IMR-90 (cell line): ENCODE data around the gene PATJ. TPM values are rescaled to one million over a fixed set of nuclear protein-coding genes. Genes with fewer than 3 reads are reported as not detected.

Source experiments
- ATAC-seq: fragments of 200-7000 bp; cut with Tn5 transposase; 2 replicates; pipeline ENCODE4 v1.9.1; 2020; ENCODE audit warnings: low read depth, mild to moderate bottlenecking, moderate library complexity
- BruUV-seq: library from RNA; stranded (reverse); fragments of 400-500 nt; replicated peaks from 2 replicates; lab custom pipeline; 2021; lab: Mats Ljungman, UMichigan
- CTCF ChIA-PET: fragments of 300-600 bp; formaldehyde crosslinking; extraction: SDS; loops from one replicate; lab custom pipeline; 2021; ENCODE audit warnings: antibody characterized with exemption; lab: Yijun Ruan, JAX
- POLR2A ChIA-PET: fragments of 300-600 bp; sonication (Branson Sonifier 250); formaldehyde crosslinking; loops from one replicate; lab custom pipeline; 2022; ENCODE audit warnings: antibody characterized with exemption; ENCODE audit not compliant: unreplicated experiment; lab: Charles Lee
- DNase-seq: peaks from one replicate; pipeline ENCODE4 v3.0.0; 2013
- H2AFZ ChIP-seq: replicated peaks from 2 replicates; pipeline ENCODE3; 2013; ENCODE audit warnings: low read length, mild to moderate bottlenecking; ENCODE audit not compliant: poor library complexity
- H2AK5ac ChIP-seq: 2 replicates; pipeline ENCODE4 v1.6.1; 2013; ENCODE audit warnings: low read depth, low read length, inconsistent platforms
- H2AK9ac ChIP-seq: replicated peaks from 2 replicates; pipeline ENCODE3; 2013; ENCODE audit warnings: mild to moderate bottlenecking, low read depth, low read length, moderate library complexity; ENCODE audit not compliant: poor library complexity
- H2BK120ac ChIP-seq: 2 replicates; pipeline ENCODE4 v1.6.1; 2013; ENCODE audit warnings: low read depth, low read length, inconsistent platforms
- H2BK15ac ChIP-seq: 3 replicates; pipeline ENCODE4 v1.6.1; 2013; ENCODE audit warnings: low read depth, low read length, inconsistent platforms
- H2BK20ac ChIP-seq: 2 replicates; pipeline ENCODE4 v1.6.1; 2013; ENCODE audit warnings: low read depth, mild to moderate bottlenecking, inconsistent platforms, low read length, moderate library complexity
- H2BK5ac ChIP-seq: 2 replicates; pipeline ENCODE4 v1.6.1; 2013; ENCODE audit warnings: mild to moderate bottlenecking, low read depth, low read length, inconsistent platforms; ENCODE audit not compliant: poor library complexity, severe bottlenecking
- H3K14ac ChIP-seq: replicated peaks from 2 replicates; pipeline ENCODE4 v1.6.1; 2013; ENCODE audit warnings: low read depth, low read length, inconsistent platforms
- H3K18ac ChIP-seq: 2 replicates; pipeline ENCODE4 v1.6.1; 2013; ENCODE audit warnings: low read depth, low read length, control low read depth
- H3K23ac ChIP-seq: 2 replicates; pipeline ENCODE4 v1.6.1; 2013; ENCODE audit warnings: low read depth, low read length, inconsistent platforms
- H3K27ac ChIP-seq: 2 replicates; pipeline ENCODE4 v1.5.1; 2013; ENCODE audit warnings: mild to moderate bottlenecking, control low read depth, low read length; ENCODE audit not compliant: insufficient read depth
- H3K27me3 ChIP-seq: 2 replicates; pipeline ENCODE4 v1.6.1; 2013; ENCODE audit warnings: low read length; ENCODE audit not compliant: control insufficient read depth, insufficient read depth
- H3K36me3 ChIP-seq: 2 replicates; pipeline ENCODE4 v1.6.1; 2013; ENCODE audit warnings: low read length, mixed read lengths; ENCODE audit not compliant: control insufficient read depth, insufficient read depth
- H3K4ac ChIP-seq: 2 replicates; pipeline ENCODE4 v1.6.1; 2013; ENCODE audit warnings: low read depth, low read length, inconsistent platforms
- H3K4me1 ChIP-seq: 2 replicates; pipeline ENCODE4 v1.6.1; 2013; ENCODE audit warnings: low read length, mixed read lengths; ENCODE audit not compliant: control insufficient read depth, insufficient read depth
- H3K4me2 ChIP-seq: 2 replicates; pipeline ENCODE4 v1.6.1; 2013; ENCODE audit warnings: low read depth, mild to moderate bottlenecking, control low read depth, low read length, moderate library complexity
- H3K4me3 ChIP-seq: 2 replicates; pipeline ENCODE4 v1.5.1; 2013; ENCODE audit warnings: low read depth, mild to moderate bottlenecking, control low read depth, low read length, moderate library complexity; ENCODE audit not compliant: insufficient read depth
- H3K56ac ChIP-seq: 2 replicates; pipeline ENCODE4 v1.6.1; 2013; ENCODE audit warnings: low read length, inconsistent platforms; ENCODE audit not compliant: insufficient read depth; ENCODE audit errors: extremely low read depth
- H3K79me1 ChIP-seq, 2 experiments: 2 replicates each; pipeline ENCODE4 v1.6.1; 2013; ENCODE audit warnings: low read length in 2 of 2, inconsistent platforms in 1 of 2, low read depth in 1 of 2
- H3K9ac ChIP-seq: 2 replicates; pipeline ENCODE4 v1.6.1; 2013; ENCODE audit warnings: low read depth, low read length, control low read depth
- H3K9me1 ChIP-seq: 2 replicates; pipeline ENCODE4 v1.6.1; 2013; ENCODE audit warnings: low read length, inconsistent platforms; ENCODE audit not compliant: insufficient read depth
- H3K9me3 ChIP-seq: 2 replicates; pipeline ENCODE4 v1.6.1; 2013; ENCODE audit warnings: low read length; ENCODE audit not compliant: control insufficient read depth, insufficient read depth
- H4K20me1 ChIP-seq: 2 replicates; pipeline ENCODE4 v1.6.1; 2013; ENCODE audit warnings: low read length, inconsistent platforms; ENCODE audit not compliant: insufficient read depth
- H4K5ac ChIP-seq: 2 replicates; pipeline ENCODE4 v1.6.1; 2013; ENCODE audit warnings: mild to moderate bottlenecking, low read depth, low read length, control low read depth
- H4K8ac ChIP-seq, 2 experiments: 2 replicates each; pipeline ENCODE4 v1.6.1; 2013; ENCODE audit warnings: low read depth in 2 of 2, low read length in 2 of 2, control low read depth in 1 of 2, inconsistent platforms in 1 of 2
- H4K91ac ChIP-seq: 2 replicates; pipeline ENCODE4 v1.6.1; 2013; ENCODE audit warnings: low read depth, low read length, inconsistent platforms; ENCODE audit not compliant: insufficient read depth
- BHLHE40 ChIP-seq: fragments of 150-350 bp; IDR thresholded peaks from 2 replicates; pipeline ENCODE4 v1.6.1; 2016; ENCODE audit warnings: mild to moderate bottlenecking, low read depth, low read length
- CEBPB ChIP-seq: IDR thresholded peaks from 2 replicates; pipeline ENCODE4 v1.6.1; 2012; ENCODE audit warnings: low read depth, low read length, improper control_type of control experiment
- CHD1 ChIP-seq: IDR thresholded peaks from 2 replicates; pipeline ENCODE4 v1.6.1; 2012; ENCODE audit warnings: low read depth, low read length, improper control_type of control experiment
- FOS ChIP-seq: fragments of 150-350 bp; IDR thresholded peaks from 2 replicates; pipeline ENCODE4 v1.6.1; 2016; ENCODE audit warnings: low read depth, low read length
- MAFK ChIP-seq: IDR thresholded peaks from 2 replicates; pipeline ENCODE4 v1.6.1; 2012; ENCODE audit warnings: low read depth, low read length, improper control_type of control experiment
- MAZ ChIP-seq: IDR thresholded peaks from 2 replicates; pipeline ENCODE4 v1.6.1; 2012; ENCODE audit warnings: low read depth, mild to moderate bottlenecking, low read length, improper control_type of control experiment, moderate library complexity, borderline replicate concordance
- MXI1 ChIP-seq: IDR thresholded peaks from 2 replicates; pipeline ENCODE4 v1.6.1; 2012; ENCODE audit warnings: low read depth, mild to moderate bottlenecking, low read length, moderate library complexity, borderline replicate concordance
- NFE2L2 ChIP-seq: fragments of 150-350 bp; IDR thresholded peaks from 2 replicates; pipeline ENCODE4 v1.6.1; 2016; ENCODE audit warnings: low read depth, mild to moderate bottlenecking, low read length
- POLR2A ChIP-seq: IDR thresholded peaks from 2 replicates; pipeline ENCODE4 v1.6.1; 2012; ENCODE audit warnings: mild to moderate bottlenecking, low read depth, low read length
- RAD21 ChIP-seq: IDR thresholded peaks from 2 replicates; pipeline ENCODE4 v1.6.1; 2012; ENCODE audit warnings: low read length, improper control_type of control experiment
- RCOR1 ChIP-seq: IDR thresholded peaks from 2 replicates; pipeline ENCODE4 v1.6.1; 2012; ENCODE audit warnings: mild to moderate bottlenecking, low read length, improper control_type of control experiment; ENCODE audit not compliant: insufficient replicate concordance
- RFX5 ChIP-seq: IDR thresholded peaks from 2 replicates; pipeline ENCODE4 v1.8.0; 2012; ENCODE audit warnings: low read depth, mild to moderate bottlenecking, low read length, moderate library complexity
- SMC3 ChIP-seq: fragments of 150-350 bp; IDR thresholded peaks from 2 replicates; pipeline ENCODE4 v1.6.1; 2016; ENCODE audit warnings: low read depth, mild to moderate bottlenecking, antibody characterized with exemption, low read length, moderate library complexity
- WGBS, 2 experiments: methylation state at CpG; one replicate each; pipeline versions ENCODE4 v1.1.5 to v1.1.7; 2013; ENCODE audit warnings: missing lambda C conversion rate in 2 of 2; ENCODE audit not compliant: insufficient read length in 1 of 2; ENCODE audit errors: extremely low coverage in 2 of 2; 5-methylcytosine and 5-hydroxymethylcytosine counted together
- dilution Hi-C: fragments of 300-500 bp; cut with HindIII; formaldehyde crosslinking; loops from one replicate; pipeline ENCODE4 v1.14.3; 2018; ENCODE audit warnings: low sequenced_read_pairs; ENCODE audit not compliant: unreplicated experiment
- in situ Hi-C: fragments of 300-500 bp; cut with MboI; formaldehyde crosslinking; loops from 3 replicates; pipeline ENCODE4 v1.14.3; 2019; ENCODE audit warnings: low sequenced_read_pairs, inconsistent platforms, mixed read lengths
- intact Hi-C: fragments of 100-400 bp; cut with micrococcal nuclease; formaldehyde crosslinking; loops from 2 replicates; pipeline ENCODE4 v1.10.0; 2022
- polyA plus RNA-seq, 3 experiments: library from polyadenylated mRNA; depleted of rRNA; stranded (reverse); fragments of >200 nt; gene quantifications; 2 replicates each; pipeline ENCODE4 v1.2.3, GENCODE V29; 2012; ENCODE audit warnings: low replicate concordance in 1 of 3
- total RNA-seq: library from RNA; depleted of rRNA; stranded (reverse); fragments of >200 nt; gene quantifications from 2 replicates; pipeline ENCODE4 v1.2.3, GENCODE V29; 2012
- TF ChIP-seq, protein P1 (sequence below): conservative IDR thresholded peaks from 2 replicates; pipeline ENCODE4 v1.5.1; 2012; ENCODE audit warnings: mild to moderate bottlenecking, low read depth, low read length, improper control_type of control experiment
- TF ChIP-seq, protein P2 (sequence below): fragments of 150-350 bp; IDR thresholded peaks from 2 replicates; pipeline ENCODE4 v1.6.1; 2016; ENCODE audit warnings: low read depth, mild to moderate bottlenecking, low read length, moderate library complexity, borderline replicate concordance
- TF ChIP-seq, protein P3 (sequence below): fragments of 150-350 bp; IDR thresholded peaks from 2 replicates; pipeline ENCODE4 v1.6.1; 2017; ENCODE audit warnings: mild to moderate bottlenecking, antibody characterized with exemption, low read length, low read depth

Gene PATJ
- total and polyA plus RNA-seq, 2 of the 4 experiments (the other 2 are of a cell fraction), result 2.0 to 3.4 TPM

GRCh38 chr1:62180639-62181038 is 438.4 kb downstream of the PATJ start:
- Histone ChIP-seq H3K9me1 (no peaks in the 10 kb centered on the region), H3K9me3 (no peaks in the 10 kb centered on the region), H2BK20ac (no peak overlapping the region), H3K27ac (no peak overlapping the region), H2BK5ac (no peak overlapping the region), H4K91ac (no peak overlapping the region), H3K27me3 (no peaks in the 10 kb centered on the region; the same call in 1 of the 2 replicates), H4K8ac (no peak overlapping the region), H4K20me1 (no peaks in the 10 kb centered on the region), H3K36me3 (no peaks in the 10 kb centered on the region), H3K4me1 (no peaks in the 10 kb centered on the region), H2AK5ac (no peak overlapping the region), H3K4me3 (no peak overlapping the region), H2AFZ (no peak overlapping the region), H2BK120ac (no peak overlapping the region), H2BK15ac (no peak overlapping the region), H3K9ac (no peak overlapping the region), H4K5ac (no peak overlapping the region), H3K14ac (no peak overlapping the region), H3K18ac (no peak overlapping the region), H3K23ac (no peak overlapping the region), H3K56ac (no peak overlapping the region), H3K79me1 (no peaks in the 10 kb centered on the region), H3K4me2 (no peak overlapping the region), H3K4ac (no peak overlapping the region), H2AK9ac (no peak overlapping the region)
- ATAC-seq (no peak), DNase-seq (no peak)
- intact Hi-C loops (no loop called here), dilution Hi-C loops (no loop called here), in situ Hi-C loops (loop anchor here (25.0 kb wide), 1 partner anchor 557 kb away; no protein-coding TSS in a partner anchor)
- BruUV-seq, result no TSS peak
- TF ChIP-seq, protein P1, sequence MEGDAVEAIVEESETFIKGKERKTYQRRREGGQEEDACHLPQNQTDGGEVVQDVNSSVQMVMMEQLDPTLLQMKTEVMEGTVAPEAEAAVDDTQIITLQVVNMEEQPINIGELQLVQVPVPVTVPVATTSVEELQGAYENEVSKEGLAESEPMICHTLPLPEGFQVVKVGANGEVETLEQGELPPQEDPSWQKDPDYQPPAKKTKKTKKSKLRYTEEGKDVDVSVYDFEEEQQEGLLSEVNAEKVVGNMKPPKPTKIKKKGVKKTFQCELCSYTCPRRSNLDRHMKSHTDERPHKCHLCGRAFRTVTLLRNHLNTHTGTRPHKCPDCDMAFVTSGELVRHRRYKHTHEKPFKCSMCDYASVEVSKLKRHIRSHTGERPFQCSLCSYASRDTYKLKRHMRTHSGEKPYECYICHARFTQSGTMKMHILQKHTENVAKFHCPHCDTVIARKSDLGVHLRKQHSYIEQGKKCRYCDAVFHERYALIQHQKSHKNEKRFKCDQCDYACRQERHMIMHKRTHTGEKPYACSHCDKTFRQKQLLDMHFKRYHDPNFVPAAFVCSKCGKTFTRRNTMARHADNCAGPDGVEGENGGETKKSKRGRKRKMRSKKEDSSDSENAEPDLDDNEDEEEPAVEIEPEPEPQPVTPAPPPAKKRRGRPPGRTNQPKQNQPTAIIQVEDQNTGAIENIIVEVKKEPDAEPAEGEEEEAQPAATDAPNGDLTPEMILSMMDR, result no peak
- no peak for TF ChIP-seq POLR2A
- TF ChIP-seq RAD21, result no peak
- TF ChIP-seq, protein P2, sequence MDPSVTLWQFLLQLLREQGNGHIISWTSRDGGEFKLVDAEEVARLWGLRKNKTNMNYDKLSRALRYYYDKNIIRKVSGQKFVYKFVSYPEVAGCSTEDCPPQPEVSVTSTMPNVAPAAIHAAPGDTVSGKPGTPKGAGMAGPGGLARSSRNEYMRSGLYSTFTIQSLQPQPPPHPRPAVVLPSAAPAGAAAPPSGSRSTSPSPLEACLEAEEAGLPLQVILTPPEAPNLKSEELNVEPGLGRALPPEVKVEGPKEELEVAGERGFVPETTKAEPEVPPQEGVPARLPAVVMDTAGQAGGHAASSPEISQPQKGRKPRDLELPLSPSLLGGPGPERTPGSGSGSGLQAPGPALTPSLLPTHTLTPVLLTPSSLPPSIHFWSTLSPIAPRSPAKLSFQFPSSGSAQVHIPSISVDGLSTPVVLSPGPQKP, result no peak
- no peak for TF ChIP-seq SMC3
- no peak for TF ChIP-seq FOS
- no peak for TF ChIP-seq RFX5
- TF ChIP-seq RCOR1, result no peak
- no peak for TF ChIP-seq BHLHE40
- no peak for TF ChIP-seq CEBPB
- TF ChIP-seq MAFK, result no peak
- TF ChIP-seq, protein P3, sequence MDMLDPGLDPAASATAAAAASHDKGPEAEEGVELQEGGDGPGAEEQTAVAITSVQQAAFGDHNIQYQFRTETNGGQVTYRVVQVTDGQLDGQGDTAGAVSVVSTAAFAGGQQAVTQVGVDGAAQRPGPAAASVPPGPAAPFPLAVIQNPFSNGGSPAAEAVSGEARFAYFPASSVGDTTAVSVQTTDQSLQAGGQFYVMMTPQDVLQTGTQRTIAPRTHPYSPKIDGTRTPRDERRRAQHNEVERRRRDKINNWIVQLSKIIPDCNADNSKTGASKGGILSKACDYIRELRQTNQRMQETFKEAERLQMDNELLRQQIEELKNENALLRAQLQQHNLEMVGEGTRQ, result no peak
- TF ChIP-seq MAZ, result no peak
- TF ChIP-seq MXI1, result no peak
- TF ChIP-seq CHD1, result no peak
- TF ChIP-seq NFE2L2, result no peak
- POLR2A ChIA-PET, result no interaction called here
- CTCF ChIA-PET, result no interaction called here
- WGBS, 2 experiments, result no CpG with 5 or more reads among the region's 6 CpGs
